ENCODE measurements around the gene SDK2.

Gene SDK2

DNA sequence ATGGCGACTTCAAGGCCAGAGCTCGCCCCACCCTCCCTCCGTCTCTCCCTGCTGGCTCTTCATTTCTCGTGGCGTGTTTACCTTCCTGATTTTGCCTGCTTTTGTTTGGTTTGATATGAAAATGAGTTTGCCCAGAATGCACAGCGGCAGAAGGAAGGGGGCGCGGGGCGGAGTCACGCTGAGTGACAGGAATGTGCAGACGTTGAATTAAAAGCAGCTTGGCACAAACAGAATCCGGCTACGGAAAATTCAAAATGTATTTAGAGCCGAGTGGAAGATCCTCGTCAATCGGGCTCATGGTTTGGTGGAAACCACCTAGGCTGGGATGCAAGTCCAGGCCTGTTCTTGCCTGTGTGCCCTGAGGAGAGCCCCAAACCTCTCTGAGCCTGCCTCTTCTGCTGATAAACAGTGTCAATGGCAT, 102.7 kb downstream of the SDK2 start:
- Histone ChIP-seq H3K36me3 (replicated peaks in 1 of 2; ENCODE audit: control insufficient read depth in 2 of 2, insufficient read depth in 2 of 2, low read length in 2 of 2) (peaks cover 0 to 2% of the 10 kb centered on the region in 2 donors), H2AFZ (ENCODE audit: low read length) (no peak overlapping the region), H2BK5ac (ENCODE audit: low read length) (no peak overlapping the region), H3K4me1 (ENCODE audit: control insufficient read depth in 2 of 2, insufficient read depth in 1 of 2, low read depth in 1 of 2, low read length in 2 of 2) (peaks cover 7 to 53% of the 10 kb centered on the region in 2 donors), H3K9me3 (replicated peaks in 1 of 2; ENCODE audit: control insufficient read depth in 2 of 2, insufficient read depth in 1 of 2, low read depth in 1 of 2, low read length in 2 of 2) (no peaks in the 10 kb centered on the region), H2BK12ac (ENCODE audit: low read length) (no peak overlapping the region), H2AK5ac (ENCODE audit: low read depth, low read length) (no peak overlapping the region), H3K9ac (ENCODE audit: low read depth, low read length, poor library complexity) (no peak overlapping the region), H3K4me3 (ENCODE audit: low read length in 2 of 2) (no peak overlapping the region), H3K18ac (ENCODE audit: low read length) (peak overlapping the region; percentile 49), H3K79me1 (ENCODE audit: low read depth, low read length) (peaks cover 23% of the 10 kb centered on the region), H3K27ac (replicated peaks; ENCODE audit: low read length) (no peak overlapping the region), H3K4me2 (ENCODE audit: insufficient read depth, low read length, poor library complexity, severe bottlenecking) (no peak overlapping the region), H3K23ac (ENCODE audit: low read depth, low read length, poor library complexity) (no peak overlapping the region), H3K14ac (ENCODE audit: low read length) (no peak overlapping the region), H3K4ac (ENCODE audit: low read length) (no peak overlapping the region), H2BK120ac (ENCODE audit: low read depth, low read length) (no peak overlapping the region), H4K8ac (ENCODE audit: low read depth, low read length) (no peak overlapping the region), H2BK15ac (ENCODE audit: low read length) (no peak overlapping the region), H3K27me3 (ENCODE audit: control insufficient read depth in 3 of 3, insufficient read depth in 3 of 3, low read depth in 1 of 3, low read length in 3 of 3) (no peaks in the 10 kb centered on the region), H4K91ac (ENCODE audit: low read depth, low read length, poor library complexity) (no peak overlapping the region)
- no CpG with 5 or more reads among the region's 16 CpGs for WGBS, 2 donors (ENCODE audit: extremely low coverage in 2 of 2, insufficient read length in 2 of 2, insufficient replicate concordance in 1 of 2)
- no peak for DNase-seq (ENCODE audit: low spot score)

DNA sequence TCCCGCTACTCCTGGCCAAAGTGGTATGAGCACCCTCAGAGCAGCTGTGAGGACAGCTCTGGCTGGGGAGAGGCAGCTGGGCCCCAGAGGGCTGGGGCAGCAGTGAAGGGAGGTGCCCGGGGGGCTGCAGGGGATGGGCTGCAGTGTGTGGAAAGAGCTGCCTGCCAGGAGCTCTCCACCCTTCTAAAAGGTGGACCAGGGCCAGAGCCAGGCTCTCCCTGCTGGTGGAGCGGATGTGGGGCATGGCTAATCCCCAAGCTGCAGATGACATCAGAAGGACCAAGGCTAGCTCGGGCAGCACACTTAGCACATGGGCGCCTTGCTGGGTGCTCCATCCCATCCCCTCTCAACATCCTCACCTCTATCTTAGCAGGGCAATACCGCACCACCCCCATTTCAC, 103.1 kb downstream of the SDK2 start:
- Histone ChIP-seq H4K8ac (ENCODE audit: low read depth, low read length) (no peak overlapping the region), H3K4me1 (ENCODE audit: control insufficient read depth in 2 of 2, insufficient read depth in 1 of 2, low read depth in 1 of 2, low read length in 2 of 2) (peaks cover 7 to 53% of the 10 kb centered on the region in 2 donors), H2BK120ac (ENCODE audit: low read depth, low read length) (no peak overlapping the region), H2BK5ac (ENCODE audit: low read length) (no peak overlapping the region), H3K9me3 (replicated peaks in 1 of 2; ENCODE audit: control insufficient read depth in 2 of 2, insufficient read depth in 1 of 2, low read depth in 1 of 2, low read length in 2 of 2) (peaks cover 0 to 2% of the 10 kb centered on the region in 2 donors), H3K14ac (ENCODE audit: low read length) (peak overlapping the region; percentile 12), H3K4me3 (ENCODE audit: low read length in 2 of 2) (no peak overlapping the region), H2AK5ac (ENCODE audit: low read depth, low read length) (no peak overlapping the region), H3K18ac (ENCODE audit: low read length) (peak overlapping the region; percentile 70), H3K36me3 (replicated peaks in 1 of 2; ENCODE audit: control insufficient read depth in 2 of 2, insufficient read depth in 2 of 2, low read length in 2 of 2) (peaks cover 0 to 2% of the 10 kb centered on the region in 2 donors), H2BK15ac (ENCODE audit: low read length) (no peak overlapping the region), H3K27me3 (ENCODE audit: control insufficient read depth in 3 of 3, insufficient read depth in 3 of 3, low read depth in 1 of 3, low read length in 3 of 3) (no peaks in the 10 kb centered on the region), H3K79me1 (ENCODE audit: low read depth, low read length) (peaks cover 21% of the 10 kb centered on the region), H2BK12ac (ENCODE audit: low read length) (no peak overlapping the region), H3K4ac (ENCODE audit: low read length) (no peak overlapping the region), H4K91ac (ENCODE audit: low read depth, low read length, poor library complexity) (no peak overlapping the region), H3K27ac (replicated peaks; ENCODE audit: low read length) (no peak overlapping the region), H2AFZ (ENCODE audit: low read length) (no peak overlapping the region), H3K9ac (ENCODE audit: low read depth, low read length, poor library complexity) (peak overlapping the region; percentile 27), H3K23ac (ENCODE audit: low read depth, low read length, poor library complexity) (peak overlapping the region; percentile 92), H3K4me2 (ENCODE audit: insufficient read depth, low read length, poor library complexity, severe bottlenecking) (no peak overlapping the region)
- no CpG with 5 or more reads among the region's 6 CpGs for WGBS, 2 donors (ENCODE audit: extremely low coverage in 2 of 2, insufficient read length in 2 of 2, insufficient replicate concordance in 1 of 2)
- no peak for DNase-seq (ENCODE audit: low spot score)

DNA sequence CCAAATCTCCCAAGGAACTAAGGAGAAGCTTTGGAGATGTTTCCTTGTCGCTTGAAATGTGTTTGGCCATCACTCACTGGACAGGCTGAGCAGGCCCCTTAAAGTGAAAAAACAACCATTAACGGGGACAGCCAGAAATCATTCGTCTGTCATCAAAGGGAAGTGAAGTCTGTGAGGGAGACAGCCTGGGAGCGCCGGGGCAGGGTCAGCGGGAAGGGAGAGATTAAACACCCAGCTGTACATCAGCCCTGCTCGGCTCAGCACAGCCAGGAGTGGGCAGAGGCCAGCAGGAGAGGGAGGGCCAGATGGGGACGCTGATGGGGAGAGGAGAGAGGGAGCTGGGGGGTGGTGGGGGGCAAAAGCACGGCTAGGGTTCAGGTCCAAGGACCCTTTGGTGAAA, 105.1 kb downstream of the SDK2 start:
- Histone ChIP-seq H3K4ac (ENCODE audit: low read length) (no peak overlapping the region), H3K27ac (replicated peaks; ENCODE audit: low read length) (no peak overlapping the region)

DNA sequence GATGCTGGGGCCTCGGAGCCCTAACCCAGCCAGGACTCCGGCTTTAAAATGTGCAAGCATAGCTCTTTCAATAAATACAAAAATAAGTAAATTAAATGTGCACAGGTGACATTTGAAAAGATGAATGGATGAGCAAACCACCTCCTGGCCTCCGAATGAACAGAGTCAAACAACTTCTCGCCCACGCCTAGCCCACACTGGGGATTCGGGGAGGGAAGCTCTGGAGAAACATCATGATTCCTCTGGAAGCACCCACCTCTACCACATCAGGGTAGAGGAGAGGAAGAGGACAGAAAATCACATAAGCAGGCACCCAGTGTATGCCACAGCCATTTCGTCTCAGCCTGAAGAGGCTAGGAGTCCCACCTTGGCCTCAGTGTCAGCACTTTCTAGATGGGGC, 105.8 kb downstream of the SDK2 start:
- DNase-seq (ENCODE audit: low spot score) = no peak
- Histone ChIP-seq H2AFZ (ENCODE audit: low read length) (no peak overlapping the region), H4K91ac (ENCODE audit: low read depth, low read length, poor library complexity) (no peak overlapping the region), H3K4me1 (ENCODE audit: control insufficient read depth in 2 of 2, insufficient read depth in 1 of 2, low read depth in 1 of 2, low read length in 2 of 2) (peaks cover 17 to 66% of the 10 kb centered on the region in 2 donors), H3K9me3 (replicated peaks in 1 of 2; ENCODE audit: control insufficient read depth in 2 of 2, insufficient read depth in 1 of 2, low read depth in 1 of 2, low read length in 2 of 2) (peaks cover 0 to 2% of the 10 kb centered on the region in 2 donors), H3K4me2 (ENCODE audit: insufficient read depth, low read length, poor library complexity, severe bottlenecking) (no peak overlapping the region), H3K79me1 (ENCODE audit: low read depth, low read length) (peaks cover 24% of the 10 kb centered on the region), H2BK5ac (ENCODE audit: low read length) (no peak overlapping the region), H2AK5ac (ENCODE audit: low read depth, low read length) (no peak overlapping the region), H3K27me3 (ENCODE audit: control insufficient read depth in 3 of 3, insufficient read depth in 3 of 3, low read depth in 1 of 3, low read length in 3 of 3) (no peaks in the 10 kb centered on the region), H3K4me3 (ENCODE audit: low read length in 2 of 2) (no peak overlapping the region), H2BK12ac (ENCODE audit: low read length) (no peak overlapping the region), H2BK15ac (ENCODE audit: low read length) (no peak overlapping the region), H3K14ac (ENCODE audit: low read length) (no peak overlapping the region), H3K18ac (ENCODE audit: low read length) (no peak overlapping the region), H4K8ac (ENCODE audit: low read depth, low read length) (no peak overlapping the region), H3K36me3 (replicated peaks in 1 of 2; ENCODE audit: control insufficient read depth in 2 of 2, insufficient read depth in 2 of 2, low read length in 2 of 2) (peaks cover 0 to 3% of the 10 kb centered on the region in 2 donors), H2BK120ac (ENCODE audit: low read depth, low read length) (no peak overlapping the region), H3K9ac (ENCODE audit: low read depth, low read length, poor library complexity) (no peak overlapping the region), H3K4ac (ENCODE audit: low read length) (no peak overlapping the region), H3K27ac (replicated peaks; ENCODE audit: low read length) (no peak overlapping the region), H3K23ac (ENCODE audit: low read depth, low read length, poor library complexity) (no peak overlapping the region)
- WGBS, 2 donors (ENCODE audit: extremely low coverage in 2 of 2, insufficient read length in 2 of 2, insufficient replicate concordance in 1 of 2) = no CpG with 5 or more reads among the region's 7 CpGs

More for the DNA sequence above, 105.1 kb downstream of the SDK2 start:
- Histone ChIP-seq H2BK120ac (ENCODE audit: low read depth, low read length) (no peak overlapping the region), H3K4me3 (ENCODE audit: low read length in 2 of 2) (no peak overlapping the region), H3K27me3 (ENCODE audit: control insufficient read depth in 3 of 3, insufficient read depth in 3 of 3, low read depth in 1 of 3, low read length in 3 of 3) (no peaks in the 10 kb centered on the region), H2AFZ (ENCODE audit: low read length) (no peak overlapping the region), H2BK15ac (ENCODE audit: low read length) (no peak overlapping the region), H3K9ac (ENCODE audit: low read depth, low read length, poor library complexity) (no peak overlapping the region), H2BK5ac (ENCODE audit: low read length) (no peak overlapping the region), H3K4me2 (ENCODE audit: insufficient read depth, low read length, poor library complexity, severe bottlenecking) (no peak overlapping the region), H2BK12ac (ENCODE audit: low read length) (no peak overlapping the region), H3K18ac (ENCODE audit: low read length) (no peak overlapping the region), H3K36me3 (replicated peaks in 1 of 2; ENCODE audit: control insufficient read depth in 2 of 2, insufficient read depth in 2 of 2, low read length in 2 of 2) (peaks cover 0 to 5% of the 10 kb centered on the region in 2 donors), H4K8ac (ENCODE audit: low read depth, low read length) (no peak overlapping the region), H3K14ac (ENCODE audit: low read length) (no peak overlapping the region), H3K4me1 (ENCODE audit: control insufficient read depth in 2 of 2, insufficient read depth in 1 of 2, low read depth in 1 of 2, low read length in 2 of 2) (peaks cover 10 to 63% of the 10 kb centered on the region in 2 donors), H2AK5ac (ENCODE audit: low read depth, low read length) (no peak overlapping the region), H3K79me1 (ENCODE audit: low read depth, low read length) (peaks cover 28% of the 10 kb centered on the region), H3K23ac (ENCODE audit: low read depth, low read length, poor library complexity) (no peak overlapping the region), H3K9me3 (replicated peaks in 1 of 2; ENCODE audit: control insufficient read depth in 2 of 2, insufficient read depth in 1 of 2, low read depth in 1 of 2, low read length in 2 of 2) (peaks cover 0 to 2% of the 10 kb centered on the region in 2 donors), H4K91ac (ENCODE audit: low read depth, low read length, poor library complexity) (no peak overlapping the region)
- DNase-seq (ENCODE audit: low spot score) = no peak
- WGBS, 2 donors (ENCODE audit: extremely low coverage in 2 of 2, insufficient read length in 2 of 2, insufficient replicate concordance in 1 of 2) = no CpG with 5 or more reads among the region's 9 CpGs

Data from neuronal stem cell (in vitro differentiated cells).